ENCODE data around the gene TBC1D22A. TPM values are rescaled to one million over a fixed set of nuclear protein-coding genes. Genes with fewer than 3 reads are reported as not detected.

The TBC1D22A gene
- total RNA-seq, 3 donors from 2014 or later, result 35.6 to 51.9 (median 41.8) TPM

DNA sequence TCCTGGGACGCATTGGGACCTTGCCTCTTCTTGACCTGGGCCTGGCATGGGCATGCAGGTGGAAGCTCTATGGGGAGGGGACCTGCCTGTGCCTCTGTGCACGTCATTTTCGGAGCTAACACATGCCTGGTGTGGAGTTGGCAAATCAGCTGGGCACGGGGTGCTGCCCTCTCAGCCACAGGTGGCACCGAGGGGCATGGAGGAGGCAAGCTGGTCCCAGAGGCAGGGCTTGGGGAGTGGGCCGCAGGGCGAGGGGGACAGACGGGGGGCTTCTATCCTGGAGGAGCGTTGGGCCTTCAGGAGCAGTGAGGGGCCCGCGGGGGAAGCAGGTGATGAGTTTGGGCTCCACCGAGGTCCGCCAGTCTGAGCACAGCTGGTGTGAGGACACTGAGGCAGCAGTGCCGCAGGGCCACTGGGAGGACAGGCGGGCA lies 362.0 kb downstream of the TBC1D22A start:
- peaks cover under 1% of the 10 kb centered on the region for H3K4me1 ChIP-seq (ENCODE audit: low read depth)
- no peak overlapping the region for H3K4me3 ChIP-seq
- DNase-seq (peak in 2 of 3 donors; percentile 16 to 40), ATAC-seq (no peak)
- TF ChIP-seq, protein P1, sequence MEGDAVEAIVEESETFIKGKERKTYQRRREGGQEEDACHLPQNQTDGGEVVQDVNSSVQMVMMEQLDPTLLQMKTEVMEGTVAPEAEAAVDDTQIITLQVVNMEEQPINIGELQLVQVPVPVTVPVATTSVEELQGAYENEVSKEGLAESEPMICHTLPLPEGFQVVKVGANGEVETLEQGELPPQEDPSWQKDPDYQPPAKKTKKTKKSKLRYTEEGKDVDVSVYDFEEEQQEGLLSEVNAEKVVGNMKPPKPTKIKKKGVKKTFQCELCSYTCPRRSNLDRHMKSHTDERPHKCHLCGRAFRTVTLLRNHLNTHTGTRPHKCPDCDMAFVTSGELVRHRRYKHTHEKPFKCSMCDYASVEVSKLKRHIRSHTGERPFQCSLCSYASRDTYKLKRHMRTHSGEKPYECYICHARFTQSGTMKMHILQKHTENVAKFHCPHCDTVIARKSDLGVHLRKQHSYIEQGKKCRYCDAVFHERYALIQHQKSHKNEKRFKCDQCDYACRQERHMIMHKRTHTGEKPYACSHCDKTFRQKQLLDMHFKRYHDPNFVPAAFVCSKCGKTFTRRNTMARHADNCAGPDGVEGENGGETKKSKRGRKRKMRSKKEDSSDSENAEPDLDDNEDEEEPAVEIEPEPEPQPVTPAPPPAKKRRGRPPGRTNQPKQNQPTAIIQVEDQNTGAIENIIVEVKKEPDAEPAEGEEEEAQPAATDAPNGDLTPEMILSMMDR (IDR thresholded peaks at IDR 0.05), result no peak
- no peaks in the 10 kb centered on the region for H3K36me3 ChIP-seq (ENCODE audit: low read depth)
- no peaks in the 10 kb centered on the region for H3K9me3 ChIP-seq
- intact Hi-C loops (cut with DNase I, micrococcal nuclease), result no loop called here

DNA sequence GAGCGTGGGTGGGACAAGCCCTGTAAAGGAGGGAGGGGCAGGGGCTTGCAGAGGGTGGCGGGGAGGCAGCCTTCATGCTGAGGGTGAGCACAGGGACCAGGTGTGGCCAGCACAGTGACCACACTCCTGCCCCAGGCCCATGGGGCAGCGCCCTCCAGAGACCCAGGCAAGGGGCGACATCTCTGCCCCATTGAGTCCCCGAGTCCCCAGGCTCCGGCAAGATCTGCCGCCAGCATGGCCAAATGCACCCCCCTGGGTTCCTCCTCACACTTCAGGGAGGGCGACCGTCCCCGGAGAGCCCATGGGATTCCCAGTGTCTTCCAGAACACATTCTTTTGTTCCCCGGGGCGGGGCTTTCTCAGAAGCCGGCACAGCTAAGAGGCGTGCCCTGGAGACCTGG lies 362.5 kb downstream of the TBC1D22A start:
- Histone ChIP-seq H3K4me3 (no peak overlapping the region), H3K36me3 (ENCODE audit: low read depth) (no peaks in the 10 kb centered on the region), H3K9me3 (no peaks in the 10 kb centered on the region), H3K4me1 (ENCODE audit: low read depth) (peaks cover 4% of the 10 kb centered on the region)
- intact Hi-C loops (cut with DNase I, micrococcal nuclease), result no loop called here
- peak in 2 of 3 donors; percentile 14 to 44 for DNase-seq
- ATAC-seq, result no peak
- TF ChIP-seq, protein P1 (IDR thresholded peaks at IDR 0.05), result no peak

DNA sequence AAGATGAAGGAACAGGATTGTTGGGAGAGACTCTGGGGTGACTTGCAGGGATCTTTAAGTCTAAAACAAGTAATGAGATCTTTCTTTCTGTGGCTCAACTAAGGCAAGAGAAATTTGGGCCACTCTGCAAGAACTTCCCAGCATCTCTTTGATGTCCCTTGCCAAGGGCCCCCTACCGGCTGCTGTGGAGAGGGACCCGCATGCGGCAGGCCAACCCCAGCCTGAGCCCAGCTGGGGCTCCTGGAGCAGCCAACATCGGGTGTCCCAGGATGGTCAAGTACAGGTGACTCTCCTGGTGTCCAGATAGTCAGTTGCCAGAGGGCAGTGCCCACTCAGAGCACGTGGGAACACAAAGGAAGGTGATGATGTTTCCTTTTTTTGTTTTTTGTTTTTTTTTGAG lies 363.2 kb downstream of the TBC1D22A start:
- intact Hi-C loops (cut with DNase I, micrococcal nuclease), result no loop called here
- no peaks in the 10 kb centered on the region for H3K36me3 ChIP-seq (ENCODE audit: low read depth)
- no peak overlapping the region for H3K4me3 ChIP-seq
- DNase-seq (peak in 2 of 3 donors; percentile 8 to 24), ATAC-seq (no peak)
- peaks cover 8% of the 10 kb centered on the region for H3K4me1 ChIP-seq (ENCODE audit: low read depth)
- TF ChIP-seq, protein P1 (IDR thresholded peaks at IDR 0.05), result no peak
- no peaks in the 10 kb centered on the region for H3K9me3 ChIP-seq

DNA sequence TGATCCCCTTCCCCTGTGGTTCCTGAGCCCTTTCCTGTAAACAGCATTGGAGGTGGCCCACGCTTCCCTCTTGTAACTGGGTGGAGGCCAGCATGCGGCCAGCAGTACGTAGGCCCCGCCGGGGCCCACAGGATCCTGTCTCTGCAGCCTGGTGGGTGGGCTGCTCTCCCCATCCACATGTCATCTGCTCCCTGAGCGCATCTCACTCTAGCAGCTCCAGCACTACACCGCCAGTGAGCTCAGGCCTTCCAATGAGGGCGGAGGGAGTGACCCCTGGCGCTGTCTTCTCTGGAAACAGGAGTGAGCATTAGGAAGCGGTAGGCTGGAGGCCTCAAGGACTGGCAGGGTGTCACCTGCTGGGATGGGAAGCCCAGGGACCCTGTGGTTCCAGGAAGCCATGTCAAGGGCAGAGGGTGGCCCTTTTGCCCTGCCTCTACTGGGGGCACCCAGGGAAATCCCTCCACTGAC lies 363.9 kb downstream of the TBC1D22A start:
- DNase-seq, result peak in 2 of 3 donors; percentile 10 to 31
- no peak for ATAC-seq
- H3K4me1 ChIP-seq (ENCODE audit: low read depth), result peaks cover 8% of the 10 kb centered on the region
- TF ChIP-seq, protein P1 (IDR thresholded peaks at IDR 0.05), result no peak
- H3K36me3 ChIP-seq (ENCODE audit: low read depth), result no peaks in the 10 kb centered on the region
- no peak overlapping the region for H3K4me3 ChIP-seq
- intact Hi-C loops (cut with DNase I, micrococcal nuclease), result no loop called here
- no peaks in the 10 kb centered on the region for H3K9me3 ChIP-seq

DNA sequence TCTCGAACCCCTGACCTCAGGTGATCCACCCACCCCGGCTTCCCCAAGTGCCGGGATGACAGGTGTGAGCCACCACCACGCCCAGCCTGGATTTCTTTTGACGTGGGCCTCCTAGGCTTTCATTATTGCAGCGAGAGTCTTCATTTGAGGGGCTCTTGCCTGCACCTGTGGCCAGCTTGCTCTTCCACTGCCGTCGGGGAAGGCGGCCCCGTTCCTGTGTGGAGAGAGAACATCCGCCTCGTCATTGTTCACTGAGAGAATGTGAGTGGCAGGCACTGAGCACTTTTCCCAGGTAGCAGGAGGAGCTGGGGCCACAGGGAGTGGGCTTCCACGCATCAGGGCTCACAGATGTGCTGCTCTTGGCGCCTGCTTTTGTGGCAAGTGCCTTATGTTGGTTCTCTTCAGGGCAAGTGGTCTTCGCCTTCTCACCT lies 365.0 kb downstream of the TBC1D22A start:
- intact Hi-C loops (cut with DNase I, micrococcal nuclease), result no loop called here
- peaks cover 8% of the 10 kb centered on the region for H3K4me1 ChIP-seq (ENCODE audit: low read depth)
- ATAC-seq, result no peak
- no peaks in the 10 kb centered on the region for H3K36me3 ChIP-seq (ENCODE audit: low read depth)
- TF ChIP-seq, protein P1 (IDR thresholded peaks at IDR 0.05), result no peak
- DNase-seq, result peak in 2 of 3 donors; percentile 19 to 31
- no peaks in the 10 kb centered on the region for H3K9me3 ChIP-seq
- H3K4me3 ChIP-seq, result no peak overlapping the region

DNA sequence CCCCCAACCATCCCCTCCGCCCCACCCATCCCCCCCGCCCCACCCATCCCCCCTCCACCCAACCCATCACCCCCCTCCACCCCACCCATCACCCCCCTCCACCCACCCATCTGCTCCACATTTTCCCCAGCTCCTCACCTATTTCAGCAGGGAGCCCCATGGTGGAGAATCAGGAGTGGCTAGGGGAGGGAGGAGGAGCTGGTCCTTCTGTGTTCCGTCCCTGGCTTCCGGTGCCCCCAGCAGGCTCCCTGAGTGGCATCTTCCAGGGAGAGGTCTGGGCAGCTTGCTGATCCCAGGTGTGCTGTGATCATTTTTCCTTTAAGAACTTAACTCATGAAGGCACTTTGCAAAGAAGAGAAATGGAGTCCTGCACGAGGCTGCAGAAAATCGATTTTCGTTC lies 365.8 kb downstream of the TBC1D22A start:
- peak in 1 of 3 donors; percentile 13 for DNase-seq
- intact Hi-C loops (cut with DNase I, micrococcal nuclease), result no loop called here
- peaks cover 8% of the 10 kb centered on the region for H3K4me1 ChIP-seq (ENCODE audit: low read depth)
- H3K36me3 ChIP-seq (ENCODE audit: low read depth), result no peaks in the 10 kb centered on the region
- TF ChIP-seq, protein P1 (IDR thresholded peaks at IDR 0.05), result no peak
- H3K9me3 ChIP-seq, result no peaks in the 10 kb centered on the region
- no peak overlapping the region for H3K4me3 ChIP-seq
- ATAC-seq, result no peak
